ENCODE measurements around the gene OR5J2. TPM values are rescaled to one million over a fixed set of nuclear protein-coding genes. Genes with fewer than 3 reads are reported as not detected.

The OR5J2 gene
- total RNA-seq, 1 experiment from 2014 or later = not detected

GRCh38 chr11:56151376-56151775, 25.0 kb upstream of the OR5J2 start:
- TF ChIP-seq CTCF (IDR thresholded peaks at IDR 0.05) (no peak), REST (IDR thresholded peaks at IDR 0.05; ENCODE audit: insufficient read depth in 1 of 2, low read depth in 2 of 2, low read length in 1 of 2) (no peak), POLR2AphosphoS5 (IDR thresholded peaks at IDR 0.05; ENCODE audit: low read depth, low read length) (no peak)
- DNase-seq (ENCODE audit: low read depth, low spot score) = no peak
- in situ Hi-C loops (cut with HindIII; ENCODE audit: low pct_unique_long_range_greater_than_20kb, low sequenced_read_pairs) = no loop called here

GRCh38 chr11:56152333-56152732, 24.1 kb upstream of the OR5J2 start:
- ATAC-seq (no peak), DNase-seq (ENCODE audit: low read depth, low spot score) (no peak)
- ChIA-PET POLR2A (no interaction called here), CTCF (no interaction called here)
- Histone ChIP-seq H3K4me3 (ENCODE audit: low read depth in 2 of 2, low read length in 2 of 2) (no peak overlapping the region), H3K9me3 (ENCODE audit: control insufficient read depth, insufficient read depth, low read depth, low read length) (no peaks in the 10 kb centered on the region; the same call in 1 of the 2 replicates), H3K4me1 (ENCODE audit: control insufficient read depth, insufficient read depth, low read length) (no peaks in the 10 kb centered on the region), H3K36me3 (ENCODE audit: control insufficient read depth, insufficient read depth, low read length) (no peaks in the 10 kb centered on the region), H3K27me3 (ENCODE audit: control insufficient read depth, insufficient read depth, low read length) (no peaks in the 10 kb centered on the region), H3K27ac (ENCODE audit: low read length) (no peak overlapping the region)
- in situ Hi-C loops (cut with HindIII; ENCODE audit: low pct_unique_long_range_greater_than_20kb, low sequenced_read_pairs) (no loop called here), intact Hi-C loops (cut with micrococcal nuclease; ENCODE audit: unreplicated experiment) (no loop called here)
- TF ChIP-seq TCF7L2 (IDR thresholded peaks at IDR 0.05; ENCODE audit: low read depth, low read length) (no peak), POLR2AphosphoS5 (IDR thresholded peaks at IDR 0.05; ENCODE audit: low read depth, low read length) (no peak), CTCF (IDR thresholded peaks at IDR 0.05) (no peak), REST (IDR thresholded peaks at IDR 0.05; ENCODE audit: insufficient read depth in 1 of 2, low read depth in 2 of 2, low read length in 1 of 2) (no peak), SIN3A (IDR thresholded peaks at IDR 0.05; ENCODE audit: borderline replicate concordance, insufficient read depth, low read depth, low read length) (no peak)
- BruUV-seq (replicated peaks) = no TSS peak

More at GRCh38 chr11:56151376-56151775, 25.0 kb upstream of the OR5J2 start:
- intact Hi-C loops (cut with micrococcal nuclease; ENCODE audit: unreplicated experiment) = no loop called here
- ATAC-seq = no peak
- ChIA-PET CTCF (no interaction called here), POLR2A (no interaction called here)
- Histone ChIP-seq H3K36me3 (ENCODE audit: control insufficient read depth, insufficient read depth, low read length) (no peaks in the 10 kb centered on the region), H3K27ac (ENCODE audit: low read length) (no peak overlapping the region), H3K4me1 (ENCODE audit: control insufficient read depth, insufficient read depth, low read length) (no peaks in the 10 kb centered on the region), H3K27me3 (ENCODE audit: control insufficient read depth, insufficient read depth, low read length) (no peaks in the 10 kb centered on the region), H3K4me3 (ENCODE audit: low read depth in 2 of 2, low read length in 2 of 2) (no peak overlapping the region), H3K9me3 (ENCODE audit: control insufficient read depth, insufficient read depth, low read depth, low read length) (no peaks in the 10 kb centered on the region; the same call in 1 of the 2 replicates)
- BruUV-seq (replicated peaks) = no TSS peak

Data from Panc1 (cell line).